HCT116 (cell line): Measurements from ENCODE around the gene IL15.

Source experiments
- CEBPB ChIP-seq: IDR thresholded peaks from 2 replicates; pipeline ENCODE4 v1.6.1; 2012; ENCODE audit warnings: low read depth
- EZH2 ChIP-seq: fragments of 200-600 bp; sonication (generic); IDR thresholded peaks from 2 replicates; pipeline ENCODE4 v1.6.1; 2017; ENCODE audit warnings: antibody characterized with exemption, mixed run types
- EZH2phosphoT487 ChIP-seq: fragments of 200-600 bp; IDR thresholded peaks from 2 replicates; pipeline ENCODE4 v1.6.1; 2018; ENCODE audit warnings: antibody characterized with exemption, borderline replicate concordance
- POLR2A ChIP-seq: IDR thresholded peaks from 2 replicates; pipeline ENCODE4 v1.7.0; 2011; ENCODE audit warnings: borderline replicate concordance; ENCODE audit not compliant: insufficient read depth, insufficient read length; ENCODE audit errors: extremely low read depth
- POLR2AphosphoS5 ChIP-seq: IDR thresholded peaks from 2 replicates; pipeline ENCODE4 v1.6.1; 2011; ENCODE audit warnings: mild to moderate bottlenecking, low read depth, low read length, moderate library complexity
- RAD21 ChIP-seq: IDR thresholded peaks from 2 replicates; pipeline ENCODE4 v1.6.1; 2012; ENCODE audit warnings: low read depth, mild to moderate bottlenecking
- SIN3A ChIP-seq: IDR thresholded peaks from 2 replicates; pipeline ENCODE4 v1.6.1; 2012; ENCODE audit warnings: low read depth
- TCF7L2 ChIP-seq: IDR thresholded peaks from 2 replicates; pipeline ENCODE4 v1.7.0; 2011; ENCODE audit warnings: borderline replicate concordance, inconsistent platforms; ENCODE audit not compliant: insufficient read depth, insufficient read length; ENCODE audit errors: extremely low read depth
- ZFX ChIP-seq: fragments of 450-650 bp; IDR thresholded peaks from 2 replicates; pipeline ENCODE4 v1.6.1; 2017
- ZNF274 ChIP-seq: fragments of 200-500 bp; sonication (Bioruptor generic); IDR thresholded peaks from 2 replicates; pipeline ENCODE4 v1.6.1; 2014; ENCODE audit warnings: mild to moderate bottlenecking, low read depth, low read length, inconsistent platforms
- TF ChIP-seq, protein P1 (sequence below), 3 experiments: fragments of 200-600 bp in 1 of 3; sonication (generic) in 1 of 3; IDR thresholded peaks in 2 of 3; conservative IDR thresholded peaks in 1 of 3; 2 replicates each; pipeline ENCODE4 v1.5.1; 2012 to 2017; ENCODE audit warnings: low read depth in 2 of 3, low read length in 2 of 3, antibody characterized with exemption in 1 of 3, borderline replicate concordance in 1 of 3, control low read depth in 1 of 3, mild to moderate bottlenecking in 1 of 3, mixed read lengths in 1 of 3, mixed run types in 1 of 3, moderate library complexity in 1 of 3; ENCODE audit not compliant: insufficient read depth in 1 of 3
- TF ChIP-seq, protein P2 (sequence below): IDR thresholded peaks from 2 replicates; pipeline ENCODE4 v1.6.1; 2012; ENCODE audit warnings: low read depth

DNA sequence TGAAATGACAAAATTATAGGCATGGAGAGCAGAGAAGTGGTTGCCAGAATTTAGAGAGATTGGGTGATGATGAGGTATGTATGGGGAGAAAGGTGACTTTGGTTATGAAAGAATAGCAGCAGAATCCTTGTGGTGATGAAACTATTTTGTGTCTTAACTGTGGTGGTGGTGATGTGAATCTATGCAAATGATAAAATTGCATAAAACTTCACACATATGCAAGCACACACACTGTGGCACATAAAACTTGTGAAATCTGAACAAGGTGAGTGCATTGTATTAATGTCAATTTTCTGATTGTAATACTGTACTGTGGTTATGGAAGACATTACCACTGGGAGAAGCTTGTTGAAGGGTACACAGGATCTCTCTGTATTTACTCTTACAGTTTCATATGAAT lies 91.0 kb downstream of the IL15 start:
- TF ChIP-seq, protein P1, sequence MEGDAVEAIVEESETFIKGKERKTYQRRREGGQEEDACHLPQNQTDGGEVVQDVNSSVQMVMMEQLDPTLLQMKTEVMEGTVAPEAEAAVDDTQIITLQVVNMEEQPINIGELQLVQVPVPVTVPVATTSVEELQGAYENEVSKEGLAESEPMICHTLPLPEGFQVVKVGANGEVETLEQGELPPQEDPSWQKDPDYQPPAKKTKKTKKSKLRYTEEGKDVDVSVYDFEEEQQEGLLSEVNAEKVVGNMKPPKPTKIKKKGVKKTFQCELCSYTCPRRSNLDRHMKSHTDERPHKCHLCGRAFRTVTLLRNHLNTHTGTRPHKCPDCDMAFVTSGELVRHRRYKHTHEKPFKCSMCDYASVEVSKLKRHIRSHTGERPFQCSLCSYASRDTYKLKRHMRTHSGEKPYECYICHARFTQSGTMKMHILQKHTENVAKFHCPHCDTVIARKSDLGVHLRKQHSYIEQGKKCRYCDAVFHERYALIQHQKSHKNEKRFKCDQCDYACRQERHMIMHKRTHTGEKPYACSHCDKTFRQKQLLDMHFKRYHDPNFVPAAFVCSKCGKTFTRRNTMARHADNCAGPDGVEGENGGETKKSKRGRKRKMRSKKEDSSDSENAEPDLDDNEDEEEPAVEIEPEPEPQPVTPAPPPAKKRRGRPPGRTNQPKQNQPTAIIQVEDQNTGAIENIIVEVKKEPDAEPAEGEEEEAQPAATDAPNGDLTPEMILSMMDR (IDR thresholded peaks at IDR 0.05 in 2 of 3, conservative IDR thresholded peaks at IDR 0.05 in 1 of 3; ENCODE audit: borderline replicate concordance in 1 of 3, insufficient read depth in 1 of 3, low read depth in 2 of 3, low read length in 2 of 3), result no peak
- TF ChIP-seq POLR2A (no peak), POLR2AphosphoS5 (no peak), ZNF274 (no peak), ZFX (no peak), SIN3A (no peak), EZH2phosphoT487 (no peak), CEBPB (no peak), TCF7L2 (no peak), EZH2 (no peak), RAD21 (no peak)
- TF ChIP-seq, protein P2, sequence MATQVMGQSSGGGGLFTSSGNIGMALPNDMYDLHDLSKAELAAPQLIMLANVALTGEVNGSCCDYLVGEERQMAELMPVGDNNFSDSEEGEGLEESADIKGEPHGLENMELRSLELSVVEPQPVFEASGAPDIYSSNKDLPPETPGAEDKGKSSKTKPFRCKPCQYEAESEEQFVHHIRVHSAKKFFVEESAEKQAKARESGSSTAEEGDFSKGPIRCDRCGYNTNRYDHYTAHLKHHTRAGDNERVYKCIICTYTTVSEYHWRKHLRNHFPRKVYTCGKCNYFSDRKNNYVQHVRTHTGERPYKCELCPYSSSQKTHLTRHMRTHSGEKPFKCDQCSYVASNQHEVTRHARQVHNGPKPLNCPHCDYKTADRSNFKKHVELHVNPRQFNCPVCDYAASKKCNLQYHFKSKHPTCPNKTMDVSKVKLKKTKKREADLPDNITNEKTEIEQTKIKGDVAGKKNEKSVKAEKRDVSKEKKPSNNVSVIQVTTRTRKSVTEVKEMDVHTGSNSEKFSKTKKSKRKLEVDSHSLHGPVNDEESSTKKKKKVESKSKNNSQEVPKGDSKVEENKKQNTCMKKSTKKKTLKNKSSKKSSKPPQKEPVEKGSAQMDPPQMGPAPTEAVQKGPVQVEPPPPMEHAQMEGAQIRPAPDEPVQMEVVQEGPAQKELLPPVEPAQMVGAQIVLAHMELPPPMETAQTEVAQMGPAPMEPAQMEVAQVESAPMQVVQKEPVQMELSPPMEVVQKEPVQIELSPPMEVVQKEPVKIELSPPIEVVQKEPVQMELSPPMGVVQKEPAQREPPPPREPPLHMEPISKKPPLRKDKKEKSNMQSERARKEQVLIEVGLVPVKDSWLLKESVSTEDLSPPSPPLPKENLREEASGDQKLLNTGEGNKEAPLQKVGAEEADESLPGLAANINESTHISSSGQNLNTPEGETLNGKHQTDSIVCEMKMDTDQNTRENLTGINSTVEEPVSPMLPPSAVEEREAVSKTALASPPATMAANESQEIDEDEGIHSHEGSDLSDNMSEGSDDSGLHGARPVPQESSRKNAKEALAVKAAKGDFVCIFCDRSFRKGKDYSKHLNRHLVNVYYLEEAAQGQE, result no peak
